ENCODE results near the gene STRN3.

Gene STRN3

GRCh38 chr14:31025367-31026076, 657 bp downstream of the STRN3 start, which contains the start of gene AP4S1:
AP4S1 (plus strand) TSS chr14:31025649; CDS start chr14:31066197, 40,548 bp downstream.
- no peak for DNase-seq (ENCODE audit: low read depth)
- TF ChIP-seq, protein P1, sequence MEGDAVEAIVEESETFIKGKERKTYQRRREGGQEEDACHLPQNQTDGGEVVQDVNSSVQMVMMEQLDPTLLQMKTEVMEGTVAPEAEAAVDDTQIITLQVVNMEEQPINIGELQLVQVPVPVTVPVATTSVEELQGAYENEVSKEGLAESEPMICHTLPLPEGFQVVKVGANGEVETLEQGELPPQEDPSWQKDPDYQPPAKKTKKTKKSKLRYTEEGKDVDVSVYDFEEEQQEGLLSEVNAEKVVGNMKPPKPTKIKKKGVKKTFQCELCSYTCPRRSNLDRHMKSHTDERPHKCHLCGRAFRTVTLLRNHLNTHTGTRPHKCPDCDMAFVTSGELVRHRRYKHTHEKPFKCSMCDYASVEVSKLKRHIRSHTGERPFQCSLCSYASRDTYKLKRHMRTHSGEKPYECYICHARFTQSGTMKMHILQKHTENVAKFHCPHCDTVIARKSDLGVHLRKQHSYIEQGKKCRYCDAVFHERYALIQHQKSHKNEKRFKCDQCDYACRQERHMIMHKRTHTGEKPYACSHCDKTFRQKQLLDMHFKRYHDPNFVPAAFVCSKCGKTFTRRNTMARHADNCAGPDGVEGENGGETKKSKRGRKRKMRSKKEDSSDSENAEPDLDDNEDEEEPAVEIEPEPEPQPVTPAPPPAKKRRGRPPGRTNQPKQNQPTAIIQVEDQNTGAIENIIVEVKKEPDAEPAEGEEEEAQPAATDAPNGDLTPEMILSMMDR (conservative IDR thresholded peaks at IDR 0.05; ENCODE audit: control insufficient read depth, insufficient read depth, low read depth, low read length), result no peak
- peak within 1 kb of the TSS; percentile 94 for H3K4me3 ChIP-seq (ENCODE audit: control insufficient read depth, low read depth, low read length)

GRCh38 chr14:31024577-31025366, 1.4 kb downstream of the STRN3 start:
- DNase-seq (ENCODE audit: low read depth), result peak; percentile 45
- H3K4me3 ChIP-seq (ENCODE audit: control insufficient read depth, low read depth, low read length), result peak overlapping the region; percentile 94
- TF ChIP-seq, protein P1 (conservative IDR thresholded peaks at IDR 0.05; ENCODE audit: control insufficient read depth, insufficient read depth, low read depth, low read length), result no peak

DNA sequence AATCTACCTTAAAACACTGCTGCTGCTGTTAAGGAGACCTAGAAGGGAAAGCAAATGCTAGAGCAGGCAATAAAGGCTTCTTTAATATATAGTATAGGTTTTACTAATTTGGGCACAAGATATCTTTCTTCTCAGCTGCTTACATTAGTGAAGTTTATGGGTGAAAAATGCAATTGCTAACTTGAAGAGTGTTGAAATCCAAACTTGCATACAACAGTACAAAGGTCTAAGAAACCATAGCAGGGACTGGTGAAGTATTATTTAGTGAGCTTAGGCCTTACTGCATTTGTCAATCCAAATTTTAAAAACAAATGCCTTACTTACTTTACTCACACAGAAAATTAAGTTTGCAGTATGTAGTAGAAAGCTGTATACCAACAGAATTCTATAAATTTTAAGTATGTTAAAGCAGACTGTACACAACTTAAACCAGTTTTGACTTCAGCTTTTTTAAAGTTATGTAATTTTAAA, 2.1 kb downstream of the STRN3 start:
- DNase-seq (ENCODE audit: low read depth), result no peak
- TF ChIP-seq, protein P1 (conservative IDR thresholded peaks at IDR 0.05; ENCODE audit: control insufficient read depth, insufficient read depth, low read depth, low read length), result no peak
- H3K4me3 ChIP-seq (ENCODE audit: control insufficient read depth, low read depth, low read length), result peak overlapping the region; percentile 12

- no peak overlapping the region for H3K4me3 ChIP-seq (ENCODE audit: control insufficient read depth, low read depth, low read length)
- TF ChIP-seq, protein P1 (conservative IDR thresholded peaks at IDR 0.05; ENCODE audit: control insufficient read depth, insufficient read depth, low read depth, low read length), result no peak
- DNase-seq (ENCODE audit: low read depth), result no peak
These were observed 3.8 kb downstream of the STRN3 start for GRCh38 chr14:31022386-31022785.

GRCh38 chr14:31021576-31021949, 4.6 kb downstream of the STRN3 start:
- no peak overlapping the region for H3K4me3 ChIP-seq (ENCODE audit: control insufficient read depth, low read depth, low read length)
- TF ChIP-seq, protein P1 (conservative IDR thresholded peaks at IDR 0.05; ENCODE audit: control insufficient read depth, insufficient read depth, low read depth, low read length), result no peak
- DNase-seq (ENCODE audit: low read depth), result no peak

DNA sequence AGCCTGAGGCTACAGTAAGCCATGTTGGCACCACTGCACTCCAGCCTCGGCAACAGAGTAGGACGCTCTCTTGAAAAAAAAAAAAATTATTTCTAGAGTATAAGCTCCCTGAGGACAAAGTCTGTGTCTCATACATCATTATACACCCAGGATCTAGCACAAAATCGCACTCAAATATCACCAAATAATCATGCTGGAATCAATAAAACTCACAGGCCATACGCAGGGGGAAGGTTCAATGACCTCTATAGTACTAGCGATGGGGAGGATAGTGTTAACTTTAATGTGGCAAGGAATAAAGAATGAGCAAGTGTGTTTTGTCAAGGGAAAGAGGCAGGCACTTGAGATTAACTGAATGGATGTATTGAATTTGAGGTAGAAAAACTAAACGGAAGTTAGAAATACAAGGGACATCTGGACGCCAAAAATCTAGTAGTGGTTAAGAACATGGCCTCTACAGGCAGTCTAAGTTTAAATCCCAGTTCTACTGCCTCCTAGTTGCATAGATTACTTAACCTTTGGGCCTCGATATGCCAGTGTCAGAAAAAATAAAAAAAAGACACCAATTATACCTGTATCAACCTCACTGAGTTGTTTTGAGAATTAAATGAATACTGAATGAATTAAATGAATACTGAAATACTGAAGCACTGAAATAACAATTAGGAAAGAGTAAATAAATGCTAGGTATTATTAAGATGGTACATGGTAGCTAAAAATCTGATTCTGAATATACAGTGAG, 5.2 kb downstream of the STRN3 start:
- TF ChIP-seq, protein P1 (conservative IDR thresholded peaks at IDR 0.05; ENCODE audit: control insufficient read depth, insufficient read depth, low read depth, low read length), result no peak
- DNase-seq (ENCODE audit: low read depth), result no peak
- no peak overlapping the region for H3K4me3 ChIP-seq (ENCODE audit: control insufficient read depth, low read depth, low read length)

All from fibroblast of mammary gland (primary cell).